Measurements from ENCODE around the gene PUSL1. TPM values are rescaled to one million over a fixed set of nuclear protein-coding genes. Genes with fewer than 3 reads are reported as not detected.

The PUSL1 gene
- total and polyA plus RNA-seq, 2 donors (not counting 1 experiment from before 2014, with no cell fraction given), result 15.7 to 25.8 TPM

GRCh38 chr1:1313500-1314236, 5.3 kb downstream of the PUSL1 start:
- Mint-ChIP-seq H3K4me1 (peaks cover 4% of the 10 kb centered on the region), H3K27me3 (no peaks in the 10 kb centered on the region), H3K4me3 (no peak overlapping the region), H3K27ac (no peak overlapping the region), H3K9me3 (ENCODE audit: insufficient read depth) (no peaks in the 10 kb centered on the region)
- Histone ChIP-seq H3K79me2 (ENCODE audit: control insufficient read depth, insufficient read depth, low read length) (peaks cover 8% of the 10 kb centered on the region), H3K4me1 (ENCODE audit: control insufficient read depth in 2 of 2, insufficient read depth in 2 of 2, low read length in 2 of 2) (peaks cover 6 to 10% of the 10 kb centered on the region in 2 donors), H3K4me3 (ENCODE audit: control extremely low read depth in 1 of 5, extremely low read depth in 1 of 5, insufficient read depth in 1 of 5, low read depth in 2 of 5, low read length in 4 of 5) (no peak overlapping the region), H3K9ac (ENCODE audit: low read length) (no peak overlapping the region), H3K9me3 (ENCODE audit: control extremely low read depth in 1 of 3, control insufficient read depth in 2 of 3, insufficient read depth in 1 of 3, low read length in 2 of 3) (no peaks in the 10 kb centered on the region), H3K27me3 (replicated peaks in 1 of 4; ENCODE audit: control extremely low read depth in 1 of 4, control insufficient read depth in 3 of 4, insufficient read depth in 4 of 4, low read length in 3 of 4) (no peaks in the 10 kb centered on the region), H4K20me1 (ENCODE audit: control insufficient read depth, insufficient read depth, low read length, poor library complexity, severe bottlenecking) (peaks cover 9% of the 10 kb centered on the region), H3K36me3 (replicated peaks in 1 of 2; ENCODE audit: control extremely low read depth in 1 of 2, control insufficient read depth in 1 of 2, extremely low read depth in 1 of 2, insufficient read depth in 2 of 2, low read length in 1 of 2) (peaks cover 0 to 43% of the 10 kb centered on the region in 2 experiments), H3K27ac (ENCODE audit: low read length in 2 of 2) (no peak overlapping the region), H3K4me2 (replicated peaks; ENCODE audit: low read depth, low read length, poor library complexity, severe bottlenecking) (no peak overlapping the region), H2AFZ (ENCODE audit: insufficient read depth, low read depth, low read length, poor library complexity, severe bottlenecking) (no peak overlapping the region)
- ATAC-seq (ENCODE audit: low read depth), result no peak
- WGBS (ENCODE audit: insufficient coverage), result 94% methylated on average over 37 of the region's 37 CpGs
- TF ChIP-seq EZH2 (IDR thresholded peaks at IDR 0.05; ENCODE audit: borderline replicate concordance, insufficient read depth, low read depth, low read length, poor library complexity, severe bottlenecking), result no peak
- TF ChIP-seq CTCF (IDR thresholded peaks at IDR 0.05), result no peak
- ChIA-PET CTCF (no interaction called here), POLR2A (interaction anchor here (0.6 kb wide), 1 partner anchor 233 kb away, joined by 6 read pairs; no protein-coding TSS in a partner anchor)
- intact Hi-C loops (cut with micrococcal nuclease), result no loop called here
- DNase-seq, result no peak

- Histone ChIP-seq H3K4me3 (ENCODE audit: control extremely low read depth in 1 of 5, extremely low read depth in 1 of 5, insufficient read depth in 1 of 5, low read depth in 2 of 5, low read length in 4 of 5) (no peak overlapping the region), H3K27me3 (replicated peaks in 1 of 4; ENCODE audit: control extremely low read depth in 1 of 4, control insufficient read depth in 3 of 4, insufficient read depth in 4 of 4, low read length in 3 of 4) (no peaks in the 10 kb centered on the region), H2AFZ (ENCODE audit: insufficient read depth, low read depth, low read length, poor library complexity, severe bottlenecking) (no peak overlapping the region), H3K27ac (ENCODE audit: low read length in 2 of 2) (no peak overlapping the region), H3K9me3 (ENCODE audit: control extremely low read depth in 1 of 3, control insufficient read depth in 2 of 3, insufficient read depth in 1 of 3, low read length in 2 of 3) (no peaks in the 10 kb centered on the region), H3K4me2 (replicated peaks; ENCODE audit: low read depth, low read length, poor library complexity, severe bottlenecking) (no peak overlapping the region), H3K79me2 (ENCODE audit: control insufficient read depth, insufficient read depth, low read length) (peaks cover 9% of the 10 kb centered on the region), H3K9ac (ENCODE audit: low read length) (no peak overlapping the region), H3K36me3 (replicated peaks in 1 of 2; ENCODE audit: control extremely low read depth in 1 of 2, control insufficient read depth in 1 of 2, extremely low read depth in 1 of 2, insufficient read depth in 2 of 2, low read length in 1 of 2) (peaks cover 0 to 46% of the 10 kb centered on the region in 2 experiments), H3K4me1 (ENCODE audit: control insufficient read depth in 2 of 2, insufficient read depth in 2 of 2, low read length in 2 of 2) (peaks cover 3 to 6% of the 10 kb centered on the region in 2 donors), H4K20me1 (ENCODE audit: control insufficient read depth, insufficient read depth, low read length, poor library complexity, severe bottlenecking) (peaks cover 15% of the 10 kb centered on the region)
- intact Hi-C loops (cut with micrococcal nuclease), result no loop called here
- Mint-ChIP-seq H3K27ac (no peak overlapping the region), H3K4me3 (no peak overlapping the region), H3K4me1 (peaks cover 3% of the 10 kb centered on the region), H3K9me3 (ENCODE audit: insufficient read depth) (no peaks in the 10 kb centered on the region), H3K27me3 (no peaks in the 10 kb centered on the region)
- no peak for DNase-seq
- POLR2A ChIA-PET, result interaction anchor here (0.6 kb wide), 1 partner anchor 232 kb away, joined by 6 read pairs; no protein-coding TSS in a partner anchor
- TF ChIP-seq CTCF (IDR thresholded peaks at IDR 0.05) (no peak), EZH2 (IDR thresholded peaks at IDR 0.05; ENCODE audit: borderline replicate concordance, insufficient read depth, low read depth, low read length, poor library complexity, severe bottlenecking) (no peak)
- ATAC-seq (ENCODE audit: low read depth), result no peak
- CTCF ChIA-PET, result no interaction called here
- WGBS (ENCODE audit: insufficient coverage), result 98% methylated on average over 15 of the region's 15 CpGs
Observed at GRCh38 chr1:1314237-1314586, 5.8 kb downstream of the PUSL1 start.

Data from B cell (primary cell).